NT2/D1 (cell line): ENCODE data around the gene MYMX.
A peak's percentile ranks its signal among the peaks of the same experiment; 100 is the strongest.

Experiments
- DNase-seq: peaks from one replicate; pipeline ENCODE4 v3.0.0-alpha.2; 2011; ENCODE audit warnings: low read depth, low spot score
- H3K27me3 ChIP-seq: 2 replicates; pipeline ENCODE4 v1.6.0; 2011; ENCODE audit warnings: mild to moderate bottlenecking; ENCODE audit not compliant: insufficient read length, insufficient read depth
- H3K36me3 ChIP-seq: 2 replicates; pipeline ENCODE4 v1.6.1; 2011; ENCODE audit warnings: mild to moderate bottlenecking, low read length, mixed read lengths; ENCODE audit not compliant: insufficient read depth, insufficient read length
- H3K4me1 ChIP-seq: 2 replicates; pipeline ENCODE4 v1.5.1; 2011; ENCODE audit not compliant: insufficient read depth, insufficient read length
- H3K4me3 ChIP-seq: 2 replicates; pipeline ENCODE4 v1.5.1; 2011; ENCODE audit warnings: low read depth; ENCODE audit not compliant: insufficient read length
- H3K9ac ChIP-seq: 2 replicates; pipeline ENCODE4 v1.6.0; 2011; ENCODE audit warnings: low read depth; ENCODE audit not compliant: insufficient read length
- H3K9me3 ChIP-seq: 2 replicates; pipeline ENCODE4 v1.5.1; 2011; ENCODE audit warnings: mild to moderate bottlenecking, low read length; ENCODE audit not compliant: insufficient read depth
- SUZ12 ChIP-seq: IDR thresholded peaks from 2 replicates; pipeline ENCODE4 v1.6.1; 2011; ENCODE audit not compliant: insufficient read length, insufficient read depth; ENCODE audit errors: extremely low read depth
- YY1 ChIP-seq: IDR thresholded peaks from 2 replicates; pipeline ENCODE4 v1.6.1; 2011; ENCODE audit not compliant: insufficient read length, insufficient read depth
- ZNF274 ChIP-seq: IDR thresholded peaks from 2 replicates; pipeline ENCODE4 v1.6.1; 2011; ENCODE audit warnings: mild to moderate bottlenecking, low read depth, low read length

Gene MYMX

GRCh38 chr6:44214307-44214706, 2.4 kb upstream of the MYMX start:
- Histone ChIP-seq H3K4me3 (no peak overlapping the region), H3K27me3 (no peaks in the 10 kb centered on the region), H3K4me1 (peaks cover 11% of the 10 kb centered on the region), H3K9me3 (no peaks in the 10 kb centered on the region), H3K36me3 (no peaks in the 10 kb centered on the region), H3K9ac (no peak overlapping the region)
- DNase-seq = no peak
- TF ChIP-seq ZNF274 (no peak), YY1 (no peak), SUZ12 (no peak)

- H3K9me3 ChIP-seq = no peaks in the 10 kb centered on the region
- no peaks in the 10 kb centered on the region for H3K36me3 ChIP-seq
- DNase-seq = no peak
- peaks cover 12% of the 10 kb centered on the region for H3K4me1 ChIP-seq
- TF ChIP-seq ZNF274 (no peak), YY1 (no peak), SUZ12 (no peak)
- no peak overlapping the region for H3K4me3 ChIP-seq
- H3K9ac ChIP-seq = peak overlapping the region; percentile 75
- peaks cover under 1% of the 10 kb centered on the region for H3K27me3 ChIP-seq
Measured at GRCh38 chr6:44217332-44218143, 812 bp downstream of the MYMX start.

GRCh38 chr6:44219053-44219814, 2.5 kb downstream of the MYMX start:
- no peaks in the 10 kb centered on the region for H3K9me3 ChIP-seq
- peak; percentile 77 for DNase-seq
- H3K4me3 ChIP-seq = peak overlapping the region; percentile 46
- peak overlapping the region; percentile 85 for H3K9ac ChIP-seq
- H3K27me3 ChIP-seq = peaks cover 7% of the 10 kb centered on the region
- peaks cover 14% of the 10 kb centered on the region for H3K4me1 ChIP-seq
- H3K36me3 ChIP-seq = no peaks in the 10 kb centered on the region
- TF ChIP-seq ZNF274 (no peak), YY1 (no peak), SUZ12 (no peak)

- Histone ChIP-seq H3K4me1 (peaks cover 16% of the 10 kb centered on the region), H3K9ac (peak overlapping the region; percentile 61)
- TF ChIP-seq YY1 (no peak), SUZ12 (no peak), ZNF274 (no peak)
Measured at GRCh38 chr6:44219815-44220784, 3.4 kb downstream of the MYMX start.

GRCh38 chr6:44220913-44221290, 4.2 kb downstream of the MYMX start:
- no peak overlapping the region for H3K4me3 ChIP-seq
- peaks cover 20% of the 10 kb centered on the region for H3K4me1 ChIP-seq
- peaks cover 2% of the 10 kb centered on the region for H3K36me3 ChIP-seq
- TF ChIP-seq YY1 (no peak), ZNF274 (no peak), SUZ12 (no peak)
- peaks cover 7% of the 10 kb centered on the region for H3K27me3 ChIP-seq
- no peak for DNase-seq
- H3K9me3 ChIP-seq = no peaks in the 10 kb centered on the region
- H3K9ac ChIP-seq = no peak overlapping the region

More at GRCh38 chr6:44219815-44220784, 3.4 kb downstream of the MYMX start:
- DNase-seq = no peak
- no peaks in the 10 kb centered on the region for H3K36me3 ChIP-seq
- H3K27me3 ChIP-seq = peaks cover 7% of the 10 kb centered on the region
- no peaks in the 10 kb centered on the region for H3K9me3 ChIP-seq
- peak overlapping the region; percentile 26 for H3K4me3 ChIP-seq

GRCh38 chr6:44221291-44221960, 4.7 kb downstream of the MYMX start:
- Histone ChIP-seq H3K9ac (peak overlapping the region; percentile 50), H3K4me3 (no peak overlapping the region), H3K36me3 (peaks cover 4% of the 10 kb centered on the region), H3K27me3 (peaks cover 7% of the 10 kb centered on the region), H3K9me3 (no peaks in the 10 kb centered on the region), H3K4me1 (peaks cover 22% of the 10 kb centered on the region)
- DNase-seq = no peak
- TF ChIP-seq SUZ12 (no peak), ZNF274 (no peak), YY1 (no peak)
